Endothelial cell of umbilical vein (primary cell): ENCODE results near the gene PXK. TPM values are rescaled to one million over a fixed set of nuclear protein-coding genes. Genes with fewer than 3 reads are reported as not detected.

ENCODE experiments used
- BruUV-seq: library from RNA; stranded (reverse); fragments of 400-500 nt; replicated peaks from 2 replicates; lab custom pipeline; 2021; lab: Mats Ljungman, UMichigan
- CTCF ChIA-PET: fragments of 300-600, 350-600 bp; sonication (Branson Sonifier 250); formaldehyde crosslinking; loops from one replicate; lab custom pipeline; 2021; ENCODE audit warnings: antibody characterized with exemption, inconsistent platforms; lab: Charles Lee
- POLR2A ChIA-PET: fragments of 300-600, 350-600 bp; sonication (Branson Sonifier 250); formaldehyde crosslinking; loops from one replicate; lab custom pipeline; 2021; ENCODE audit warnings: antibody characterized with exemption, inconsistent platforms; lab: Charles Lee
- DNase-seq: peaks from one replicate; pipeline ENCODE4 v3.0.0-alpha.2; 2011; ENCODE audit warnings: low read depth, low spot score
- FAIRE-seq: peaks from 2 replicates; lab custom pipeline; 2011; peaks lifted over from hg19 to GRCh38; lab: Jason Lieb, UNC
- H2AFZ ChIP-seq: 2 replicates; pipeline ENCODE4 v1.6.0; 2012; ENCODE audit warnings: low read depth, low read length, control low read depth, inconsistent platforms
- H3K27ac ChIP-seq: 2 replicates; pipeline ENCODE4 v1.5.1; 2011; ENCODE audit warnings: low read depth, mild to moderate bottlenecking, control low read depth, low read length, moderate library complexity; ENCODE audit not compliant: insufficient read depth
- H3K27me3 ChIP-seq, 2 experiments: 2 replicates each; pipeline versions ENCODE4 v1.6.0 to v1.6.1; 2011; ENCODE audit warnings: low read length in 2 of 2, mixed read lengths in 1 of 2; ENCODE audit not compliant: control insufficient read depth in 2 of 2, insufficient read depth in 2 of 2
- H3K36me3 ChIP-seq, 2 experiments: 2 replicates in 1 of 2; 3 replicates in 1 of 2; pipeline ENCODE4 v1.5.1; 2011; ENCODE audit warnings: low read length in 2 of 2, mild to moderate bottlenecking in 1 of 2, moderate library complexity in 1 of 2; ENCODE audit not compliant: control insufficient read depth in 2 of 2, insufficient read depth in 2 of 2; ENCODE audit errors: extremely low read depth in 1 of 2
- H3K4me1 ChIP-seq: 3 replicates; pipeline ENCODE4 v1.5.1; 2011; ENCODE audit warnings: mild to moderate bottlenecking, low read length; ENCODE audit not compliant: control insufficient read depth, insufficient read depth; ENCODE audit errors: extremely low read depth
- H3K4me2 ChIP-seq: 2 replicates; pipeline ENCODE4 v1.6.1; 2011; ENCODE audit warnings: low read length, control low read depth, mixed read lengths; ENCODE audit not compliant: insufficient read depth
- H3K4me3 ChIP-seq, 3 experiments: fragments of 200-600 bp in 1 of 3; sonication (generic), shearing (Covaris generic) in 1 of 3; replicated peaks in 1 of 3; 2 replicates each; pipeline ENCODE4 v1.5.1; 2011 to 2016; ENCODE audit warnings: control low read depth in 3 of 3, low read length in 3 of 3, mild to moderate bottlenecking in 2 of 3, inconsistent platforms in 1 of 3, low read depth in 1 of 3, moderate library complexity in 1 of 3; ENCODE audit not compliant: insufficient read depth in 1 of 3
- H3K79me2 ChIP-seq: 2 replicates; pipeline ENCODE4 v1.6.0; 2012; ENCODE audit warnings: low read length, inconsistent platforms; ENCODE audit not compliant: control insufficient read depth, insufficient read depth
- H3K9ac ChIP-seq: replicated peaks from 2 replicates; pipeline ENCODE3; 2011; ENCODE audit warnings: low read length, control low read depth; ENCODE audit not compliant: insufficient read depth; ENCODE audit errors: extremely low read depth
- H3K9me1 ChIP-seq: replicated peaks from 3 replicates; pipeline ENCODE4 v1.6.0; 2011; ENCODE audit warnings: mild to moderate bottlenecking, low read length; ENCODE audit not compliant: control insufficient read depth, insufficient read depth; ENCODE audit errors: extremely low read depth
- H3K9me3 ChIP-seq: replicated peaks from 2 replicates; pipeline ENCODE4 v1.5.1; 2012; ENCODE audit warnings: low read length, inconsistent platforms; ENCODE audit not compliant: control insufficient read depth, insufficient read depth
- H4K20me1 ChIP-seq: replicated peaks from 2 replicates; pipeline ENCODE3; 2011; ENCODE audit warnings: mild to moderate bottlenecking, low read length; ENCODE audit not compliant: control insufficient read depth, insufficient read depth; ENCODE audit errors: extremely low read depth
- CTCF ChIP-seq, 2 donors: IDR thresholded peaks; 1 replicate in 1 of 2; 2 replicates in 1 of 2; pipeline ENCODE4 v1.5.1; 2011; ENCODE audit warnings: low read length in 2 of 2, mild to moderate bottlenecking in 2 of 2, moderate library complexity in 2 of 2, control low read depth in 1 of 2, inconsistent platforms in 1 of 2, low read depth in 1 of 2; ENCODE audit not compliant: insufficient read depth in 1 of 2; ENCODE audit errors: extremely low read depth in 1 of 2
- EZH2 ChIP-seq: IDR thresholded peaks from 2 replicates; pipeline ENCODE4 v1.6.1; 2012; ENCODE audit warnings: borderline replicate concordance, low read depth, mild to moderate bottlenecking, moderate library complexity, low read length, inconsistent platforms; ENCODE audit not compliant: severe bottlenecking
- FOS ChIP-seq: IDR thresholded peaks from 2 replicates; pipeline ENCODE4 v1.6.1; 2011; ENCODE audit warnings: mild to moderate bottlenecking, low read length, moderate library complexity, borderline replicate concordance; ENCODE audit not compliant: insufficient read depth
- GATA2 ChIP-seq: IDR thresholded peaks from 2 replicates; pipeline ENCODE4 v1.7.0; 2011; ENCODE audit warnings: low read depth, mild to moderate bottlenecking, moderate library complexity, mixed read lengths, low read length; ENCODE audit not compliant: insufficient read length, insufficient read depth
- JUN ChIP-seq: IDR thresholded peaks from 2 replicates; pipeline ENCODE4 v1.6.1; 2011; ENCODE audit warnings: borderline replicate concordance, low read depth; ENCODE audit not compliant: insufficient read length, insufficient read depth
- MAX ChIP-seq: IDR thresholded peaks from 2 replicates; pipeline ENCODE4 v1.6.1; 2011; ENCODE audit not compliant: insufficient read depth, insufficient read length
- MYC ChIP-seq: IDR thresholded peaks from one replicate; pipeline ENCODE4 v1.6.1; 2011; ENCODE audit warnings: mild to moderate bottlenecking, low read depth, low read length
- POLR2A ChIP-seq: IDR thresholded peaks from 2 replicates; pipeline ENCODE4 v1.6.1; 2012; ENCODE audit warnings: low read depth, mild to moderate bottlenecking, control low read depth, low read length
- POLR2AphosphoS5 ChIP-seq: IDR thresholded peaks from 2 replicates; pipeline ENCODE4 v1.6.1; 2012; ENCODE audit warnings: low read depth, mild to moderate bottlenecking, control low read depth, low read length, moderate library complexity; ENCODE audit not compliant: insufficient read depth
- dilution Hi-C: fragments of 300-500 bp; cut with MboI; formaldehyde crosslinking; loops from one replicate; pipeline ENCODE4 v1.15.0; 2019; ENCODE audit warnings: low sequenced_read_pairs; ENCODE audit not compliant: extremely low pct_ligation_motif_present
- intact Hi-C: fragments of 100-400 bp; cut with micrococcal nuclease; formaldehyde crosslinking; loops from one replicate; pipeline ENCODE4 v1.10.0; 2022
- polyA plus RNA-seq, 4 experiments: library from polyadenylated mRNA; depleted of rRNA in 3 of 4; stranded (reverse) in 3 of 4; unstranded in 1 of 4; fragments of >200 nt; gene quantifications; 2 replicates each; pipeline versions ENCODE4 v1.2.1 to v1.2.3, GENCODE V29; 2011 to 2012; ENCODE audit warnings: missing spikeins in 1 of 4
- total RNA-seq: library from RNA; stranded (reverse); gene quantifications from 2 replicates; pipeline ENCODE4 v1.2.3, GENCODE V29; 2021

Gene PXK
- total and polyA plus RNA-seq, 2 donors (not counting 3 experiments of a cell fraction or from before 2014, with no cell fraction given), result 11.3 to 14.6 TPM

- ChIA-PET POLR2A (no interaction called here), CTCF (interaction anchor here (0.8 to 3.8 kb wide), 13 partner anchors 9 to 239 kb away, joined by 3 to 44 read pairs (median 5); partner anchors contain the start of genes HTD2, PXK and RPP14)
- no peak overlapping the region for H3K4me3 ChIP-seq
- dilution Hi-C loops (no loop called here), intact Hi-C loops (no loop called here)
- DNase-seq (peak; percentile 26), FAIRE-seq (peak; percentile 48)
- no TSS peak for BruUV-seq
- no peaks in the 10 kb centered on the region for H3K9me1 ChIP-seq
- H4K20me1 ChIP-seq, result no peaks in the 10 kb centered on the region
- no peak overlapping the region for H2AFZ ChIP-seq
- no peak overlapping the region for H3K27ac ChIP-seq
- TF ChIP-seq POLR2AphosphoS5 (no peak), JUN (no peak), MYC (no peak), MAX (no peak), GATA2 (no peak), EZH2 (no peak), FOS (no peak), CTCF (IDR thresholded peaks at IDR 0.05; ENCODE audit: extremely low read depth in 1 of 2, insufficient read depth in 1 of 2, low read depth in 1 of 2, low read length in 2 of 2) (no peak), POLR2A (no peak)
- no peak overlapping the region for H3K4me2 ChIP-seq
- peaks cover 0 to 2% of the 10 kb centered on the region in 2 experiments for H3K36me3 ChIP-seq
- no peak overlapping the region for H3K9ac ChIP-seq
- H3K9me3 ChIP-seq, result no peaks in the 10 kb centered on the region
- no peaks in the 10 kb centered on the region for H3K79me2 ChIP-seq
- no peaks in the 10 kb centered on the region for H3K4me1 ChIP-seq
- H3K27me3 ChIP-seq, result no peaks in the 10 kb centered on the region
These were observed 83.5 kb downstream of the PXK start for GRCh38 chr3:58416191-58416590.
